CD4-positive, alpha-beta T cell treated with Interleukin-17A for 4 hours (primary cell): ENCODE data around the gene SUN1.
A peak's percentile ranks its signal among the peaks of the same experiment; 100 is the strongest.
"Not testable (repeated sequence)": the region's sequence is repeated elsewhere in the genome, so short reads cannot be mapped to it uniquely, and the experiment has no call there.

ENCODE experiments used
- DNase-seq: peaks from one replicate; pipeline ENCODE4 v3.0.0-alpha.2; 2020; ENCODE audit warnings: mixed read lengths

Gene SUN1

GRCh38 chr7:803796-804195 is 28.5 kb upstream of the SUN1 start:
- DNase-seq, result not testable (repeated sequence)

- DNase-seq, result no peak
Measured at GRCh38 chr7:805261-805660, 27.0 kb upstream of the SUN1 start.

GRCh38 chr7:815284-816216 is 16.7 kb upstream of the SUN1 start:
- peak; percentile 40 for DNase-seq

- peak; percentile 99 for DNase-seq
Measured at GRCh38 chr7:816300-816750, 16.0 kb upstream of the SUN1 start.

GRCh38 chr7:816751-817671 is 15.3 kb upstream of the SUN1 start:
- peak; percentile 43 for DNase-seq

GRCh38 chr7:818031-818699 is 14.1 kb upstream of the SUN1 start:
- DNase-seq, result no peak

- DNase-seq, result no peak
Measured at GRCh38 chr7:820341-820740, 11.9 kb upstream of the SUN1 start.

GRCh38 chr7:821688-822087 is 10.6 kb upstream of the SUN1 start:
- no peak for DNase-seq

GRCh38 chr7:822692-823276 is 9.5 kb upstream of the SUN1 start:
- no peak for DNase-seq

GRCh38 chr7:823649-824048 is 8.6 kb upstream of the SUN1 start:
- no peak for DNase-seq

GRCh38 chr7:824081-824480 is 8.2 kb upstream of the SUN1 start:
- DNase-seq, result no peak

- no peak for DNase-seq
Measured at GRCh38 chr7:824664-825063, 7.6 kb upstream of the SUN1 start.

- no peak for DNase-seq
Measured at GRCh38 chr7:825386-825785, 6.9 kb upstream of the SUN1 start.

- no peak for DNase-seq
Measured at GRCh38 chr7:826230-826917, 5.9 kb upstream of the SUN1 start.

GRCh38 chr7:828793-829561 is 3.3 kb upstream of the SUN1 start:
- no peak for DNase-seq

GRCh38 chr7:830069-830468 is 2.2 kb upstream of the SUN1 start:
- no peak for DNase-seq

- DNase-seq, result peak; percentile 52
Measured at GRCh38 chr7:831596-832166, 595 bp upstream of the SUN1 start.

GRCh38 chr7:832968-833424 is 720 bp downstream of the SUN1 start:
- no peak for DNase-seq

GRCh38 chr7:833601-834258 is 1.5 kb downstream of the SUN1 start:
- DNase-seq, result no peak

GRCh38 chr7:834277-834676 is 2.0 kb downstream of the SUN1 start:
- DNase-seq, result no peak
